WTC11 (cell line): ENCODE measurements around the gene TMEM175. TPM values are rescaled to one million over a fixed set of nuclear protein-coding genes. Genes with fewer than 3 reads are reported as not detected.
A peak's percentile ranks its signal among the peaks of the same experiment; 100 is the strongest.

Source experiments
- ATAC-seq: fragments of 200-7000 bp; cut with Tn5 transposase; 2 replicates; pipeline ENCODE4 v1.10.0; 2021; ENCODE audit warnings: mild to moderate bottlenecking, moderate library complexity
- CTCF ChIA-PET: fragments of 300-600 bp; sonication (Branson Sonifier 250); formaldehyde crosslinking; loops from one replicate; lab custom pipeline; 2021; ENCODE audit warnings: antibody characterized with exemption; lab: Charles Lee
- POLR2A ChIA-PET: fragments of 350-600 bp; sonication (Branson Sonifier 250); formaldehyde crosslinking; loops from one replicate; lab custom pipeline; 2021; ENCODE audit warnings: antibody characterized with exemption; lab: Charles Lee
- DNase-seq: peaks from one replicate; pipeline ENCODE4 v3.0.0; 2021; ENCODE audit warnings: low spot score
- H3K27ac Mint-ChIP-seq: 2 replicates; pipeline ENCODE4 v1.8.0; 2021; ENCODE audit warnings: mixed read lengths
- H3K27me3 Mint-ChIP-seq: 2 replicates; pipeline ENCODE4 v1.8.0; 2021; ENCODE audit warnings: low read depth, mild to moderate bottlenecking, moderate library complexity, mixed read lengths
- H3K36me3 Mint-ChIP-seq: 2 replicates; pipeline ENCODE4 v1.8.0; 2021; ENCODE audit warnings: mixed read lengths
- H3K4me1 Mint-ChIP-seq: 2 replicates; pipeline ENCODE4 v1.8.0; 2022; ENCODE audit warnings: mixed read lengths
- H3K4me3 Mint-ChIP-seq: 2 replicates; pipeline ENCODE4 v1.8.0; 2021; ENCODE audit warnings: mild to moderate bottlenecking, moderate library complexity, mixed read lengths
- H3K9me3 Mint-ChIP-seq: 2 replicates; pipeline ENCODE4 v1.8.0; 2021; ENCODE audit warnings: mixed read lengths
- ARID4B ChIP-seq: sonication (generic); formaldehyde crosslinking; IDR thresholded peaks from 2 replicates; pipeline ENCODE4 v1.8.0; 2023; ENCODE audit warnings: missing genetic modification reagents, mild to moderate bottlenecking, borderline replicate concordance
- ATF1 ChIP-seq: sonication (generic); formaldehyde crosslinking; IDR thresholded peaks from 2 replicates; pipeline ENCODE4 v1.8.1; 2023; ENCODE audit warnings: mild to moderate bottlenecking, moderate library complexity, missing genetic modification reagents
- CDX4 ChIP-seq: fragments of 250-450 bp; sonication (Bioruptor Pico); IDR thresholded peaks from 2 replicates; pipeline ENCODE4 v1.9.0; 2021; ENCODE audit warnings: moderate library complexity, mild to moderate bottlenecking, inconsistent platforms, borderline replicate concordance
- CREB1 ChIP-seq: sonication (generic); formaldehyde crosslinking; IDR thresholded peaks from 2 replicates; pipeline ENCODE4 v1.8.0; 2023; ENCODE audit warnings: mild to moderate bottlenecking, missing genetic modification reagents
- E2F5 ChIP-seq: sonication (generic); formaldehyde crosslinking; IDR thresholded peaks from 2 replicates; pipeline ENCODE4 v1.8.1; 2022; ENCODE audit warnings: mild to moderate bottlenecking, moderate library complexity, missing genetic modification reagents
- ESRRA ChIP-seq: sonication (generic); formaldehyde crosslinking; IDR thresholded peaks from 2 replicates; pipeline ENCODE4 v1.8.1; 2022; ENCODE audit warnings: mild to moderate bottlenecking, missing genetic modification reagents, borderline replicate concordance
- FOXJ3 ChIP-seq: sonication (generic); formaldehyde crosslinking; IDR thresholded peaks from 2 replicates; pipeline ENCODE4 v1.9.0; 2021; ENCODE audit warnings: missing genetic modification reagents, mild to moderate bottlenecking, borderline replicate concordance
- FOXP1 ChIP-seq: sonication (generic); formaldehyde crosslinking; IDR thresholded peaks from 2 replicates; pipeline ENCODE4 v1.8.0; 2022; ENCODE audit warnings: missing genetic modification reagents, mild to moderate bottlenecking, moderate library complexity, borderline replicate concordance
- PRDM15 ChIP-seq: sonication (generic); formaldehyde crosslinking; IDR thresholded peaks from 2 replicates; pipeline ENCODE4 v1.8.0; 2022; ENCODE audit warnings: missing genetic modification reagents
- SMAD3 ChIP-seq: sonication (generic); formaldehyde crosslinking; IDR thresholded peaks from 2 replicates; pipeline ENCODE4 v1.8.0; 2022; ENCODE audit warnings: missing genetic modification reagents, mild to moderate bottlenecking, borderline replicate concordance
- SOX15 ChIP-seq: fragments of 250-450 bp; sonication (Bioruptor Pico); IDR thresholded peaks from 2 replicates; pipeline ENCODE4 v1.9.0; 2021; ENCODE audit warnings: mild to moderate bottlenecking
- TEAD1 ChIP-seq: sonication (generic); formaldehyde crosslinking; IDR thresholded peaks from 2 replicates; pipeline ENCODE4 v1.8.0; 2022; ENCODE audit warnings: mild to moderate bottlenecking, missing genetic modification reagents
- USF2 ChIP-seq: sonication (generic); formaldehyde crosslinking; IDR thresholded peaks from 2 replicates; pipeline ENCODE4 v1.8.1; 2023; ENCODE audit warnings: mild to moderate bottlenecking, missing genetic modification reagents, moderate library complexity
- ZBTB43 ChIP-seq: sonication (generic); formaldehyde crosslinking; IDR thresholded peaks from 2 replicates; pipeline ENCODE4 v1.8.1; 2023; ENCODE audit warnings: mild to moderate bottlenecking, missing genetic modification reagents
- ZMAT4 ChIP-seq: fragments of 250-450 bp; sonication (Bioruptor Pico); IDR thresholded peaks from 2 replicates; pipeline ENCODE4 v1.9.0; 2021; ENCODE audit warnings: mild to moderate bottlenecking
- ZNF121 ChIP-seq: sonication (generic); formaldehyde crosslinking; IDR thresholded peaks from 2 replicates; pipeline ENCODE4 v1.8.0; 2023; ENCODE audit warnings: missing genetic modification reagents
- ZNF281 ChIP-seq: sonication (generic); formaldehyde crosslinking; IDR thresholded peaks from 2 replicates; pipeline ENCODE4 v1.8.0; 2023; ENCODE audit warnings: mild to moderate bottlenecking, missing genetic modification reagents
- ZNF416 ChIP-seq: fragments of 250-450 bp; sonication (Bioruptor Pico); IDR thresholded peaks from 2 replicates; pipeline ENCODE4 v1.9.0; 2021; ENCODE audit warnings: mild to moderate bottlenecking, inconsistent platforms
- ZSCAN18 ChIP-seq: fragments of 250-450 bp; sonication (Bioruptor Pico); IDR thresholded peaks from 2 replicates; pipeline ENCODE4 v2.1.2; 2022; ENCODE audit warnings: mild to moderate bottlenecking, moderate library complexity
- total RNA-seq: library from RNA; stranded (reverse); gene quantifications from 3 replicates; pipeline ENCODE4 v1.2.3, GENCODE V29; 2021

The TMEM175 gene
- total RNA-seq, 1 experiment from 2014 or later: 9.2 TPM

GRCh38 chr4:1001561-1002130, 69.4 kb downstream of the TMEM175 start (continued):
- TF ChIP-seq ZBTB43 (CRISPR knock-in tag) (no peak), ZNF281 (CRISPR knock-in tag) (no peak), ZMAT4 (CRISPR knock-in tag) (no peak), ZSCAN18 (CRISPR knock-in tag) (no peak), SMAD3 (CRISPR knock-in tag) (no peak), ESRRA (CRISPR knock-in tag) (no peak), ZNF416 (no peak), SOX15 (no peak), ZNF121 (CRISPR knock-in tag) (no peak), E2F5 (no peak), CREB1 (CRISPR knock-in tag) (no peak), ATF1 (CRISPR knock-in tag) (no peak), FOXP1 (CRISPR knock-in tag) (no peak), PRDM15 (no peak)

- Mint-ChIP-seq H3K36me3 (no peaks in the 10 kb centered on the region), H3K27me3 (peaks cover 80% of the 10 kb centered on the region), H3K9me3 (peaks cover 5% of the 10 kb centered on the region; the same call in 1 of the 2 replicates), H3K4me1 (no peaks in the 10 kb centered on the region), H3K4me3 (peak overlapping the region; percentile 57), H3K27ac (no peak overlapping the region)
- peak; percentile 62 for DNase-seq
- ChIA-PET POLR2A (interaction anchor here (1.2 kb wide), 1 partner anchor 14 kb away, joined by 4 read pairs; no protein-coding TSS in a partner anchor), CTCF (interaction anchor here (0.9 to 1.4 kb wide), 3 partner anchors 15 to 318 kb away, joined by 3 to 5 read pairs (median 3); partner anchors contain the start of gene IDUA)
- peak; percentile 22 for ATAC-seq
- no peak for TF ChIP-seq CDX4
- no peak; the same call in 1 of the 2 replicates for TF ChIP-seq USF2 (CRISPR knock-in tag)
- peak; percentile 88 for TF ChIP-seq ARID4B (CRISPR knock-in tag)
- no peak for TF ChIP-seq FOXJ3 (CRISPR knock-in tag)
- peak; percentile 68; the same call in 1 of the 2 replicates for TF ChIP-seq TEAD1 (CRISPR knock-in tag)
Observed at GRCh38 chr4:1002131-1002630, 69.9 kb downstream of the TMEM175 start.
